HG03378 (cell line): ENCODE data around the gene MEPE.

ENCODE experiments used
- ATAC-seq: cut with Tn5 transposase; IDR thresholded peaks from one replicate; pipeline ENCODE4 v1.9.1; 2021; ENCODE audit warnings: mild to moderate bottlenecking, moderate library complexity; ENCODE audit not compliant: unreplicated experiment

Gene MEPE

GRCh38 chr4:87840149-87840548 lies 7.4 kb downstream of the MEPE start:
- no peak for ATAC-seq

- ATAC-seq: no peak
Measured at GRCh38 chr4:87843936-87844335, 11.2 kb downstream of the MEPE start.

GRCh38 chr4:87844452-87844851 lies 11.7 kb downstream of the MEPE start:
- no peak for ATAC-seq

- ATAC-seq: no peak
Measured at GRCh38 chr4:87846226-87846625, 13.5 kb downstream of the MEPE start.

GRCh38 chr4:87848622-87849351 lies 16.0 kb downstream of the MEPE start:
- no peak for ATAC-seq

- no peak for ATAC-seq
Measured at GRCh38 chr4:87849612-87850011, 16.8 kb downstream of the MEPE start.

- no peak for ATAC-seq
Measured at GRCh38 chr4:87851332-87851731, 18.6 kb downstream of the MEPE start.

GRCh38 chr4:87851953-87852352 lies 19.2 kb downstream of the MEPE start:
- ATAC-seq: no peak

- no peak for ATAC-seq
Measured at GRCh38 chr4:87853108-87853507, 20.3 kb downstream of the MEPE start.

- ATAC-seq: no peak
Measured at GRCh38 chr4:87853891-87854290, 21.1 kb downstream of the MEPE start.

- no peak for ATAC-seq
Measured at GRCh38 chr4:87855559-87855958, 22.8 kb downstream of the MEPE start.

- no peak for ATAC-seq
Measured at GRCh38 chr4:87856816-87857215, 24.0 kb downstream of the MEPE start.

GRCh38 chr4:87857789-87858188 lies 25.0 kb downstream of the MEPE start:
- ATAC-seq: no peak

GRCh38 chr4:87862236-87862635 lies 29.5 kb downstream of the MEPE start:
- no peak for ATAC-seq

- no peak for ATAC-seq
Measured at GRCh38 chr4:87863486-87863885, 30.7 kb downstream of the MEPE start.

- ATAC-seq: no peak
Measured at GRCh38 chr4:87864321-87864720, 31.6 kb downstream of the MEPE start.

- ATAC-seq: no peak
Measured at GRCh38 chr4:87865288-87865687, 32.5 kb downstream of the MEPE start.

GRCh38 chr4:87865960-87866598 lies 33.3 kb downstream of the MEPE start:
- no peak for ATAC-seq

GRCh38 chr4:87868522-87868921 lies 35.8 kb downstream of the MEPE start:
- ATAC-seq: no peak

- no peak for ATAC-seq
Measured at GRCh38 chr4:87872028-87872427, 39.3 kb downstream of the MEPE start.

GRCh38 chr4:87875191-87875590 lies 42.4 kb downstream of the MEPE start:
- no peak for ATAC-seq

- no peak for ATAC-seq
Measured at GRCh38 chr4:87880106-87880505, 47.3 kb downstream of the MEPE start.

- ATAC-seq: no peak
Measured at GRCh38 chr4:87881115-87881514, 48.3 kb downstream of the MEPE start.
